GM21717 (cell line): ENCODE measurements around the gene CACNA1H.

ENCODE experiments used
- ATAC-seq: cut with Tn5 transposase; IDR thresholded peaks from one replicate; pipeline ENCODE4 v1.9.1; 2021; ENCODE audit warnings: mild to moderate bottlenecking, moderate library complexity; ENCODE audit not compliant: unreplicated experiment

CACNA1H gene

DNA sequence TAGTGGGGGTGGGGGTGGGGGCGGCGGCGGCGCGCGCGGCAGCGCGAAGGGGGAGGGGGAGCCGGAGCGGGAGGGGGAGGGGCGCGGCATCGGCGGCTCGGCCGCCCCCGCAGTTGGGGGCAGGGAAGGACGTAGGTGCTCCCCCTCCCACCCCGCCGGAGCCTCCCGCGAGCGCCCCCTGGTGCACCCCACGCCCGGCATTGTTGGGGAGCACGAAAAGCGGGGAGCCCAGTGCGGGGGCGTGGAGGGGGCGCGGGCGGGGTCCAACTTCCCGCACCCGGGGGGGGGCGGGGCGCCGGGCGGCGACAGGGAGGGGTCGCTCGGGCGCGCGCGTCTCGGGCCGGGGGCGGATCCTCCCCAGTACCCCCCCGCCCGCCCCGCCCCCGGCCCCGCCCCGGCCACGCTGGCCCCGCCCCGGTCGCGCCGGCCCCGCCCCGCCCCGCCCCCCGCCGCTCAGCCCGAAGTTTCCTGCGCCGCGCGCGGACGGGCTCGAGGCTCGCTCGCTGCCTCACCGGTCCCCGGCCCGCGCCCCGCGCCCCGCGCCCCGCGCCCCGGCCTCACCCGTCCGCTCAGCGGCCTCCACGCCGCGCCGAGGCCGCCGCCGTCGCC is at the start of gene CACNA1H:
Gene CACNA1H (plus strand): TSS at position 456 of the 609 bp plus-strand sequence. CDS start 632 bp downstream, outside the sequence.
- no peak for ATAC-seq

DNA sequence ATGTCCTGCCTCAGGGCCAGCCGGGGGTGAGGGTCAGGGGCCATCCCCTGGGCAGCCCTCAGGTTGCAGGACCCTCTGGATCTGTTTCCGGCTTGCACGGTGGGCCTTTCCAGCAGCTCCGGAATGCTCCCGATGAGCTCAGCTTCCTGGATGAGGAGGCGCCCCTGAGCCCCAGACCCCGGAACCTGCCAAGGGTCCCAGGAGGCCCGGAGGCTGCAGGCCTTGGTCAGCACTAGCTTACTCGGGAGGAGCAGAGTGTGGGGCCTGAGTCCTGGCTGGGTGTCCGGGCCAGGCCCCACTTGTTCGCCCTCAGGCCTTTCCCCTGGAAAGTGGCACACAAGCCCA is 49.3 kb upstream of the CACNA1H start:
- ATAC-seq: no peak

DNA sequence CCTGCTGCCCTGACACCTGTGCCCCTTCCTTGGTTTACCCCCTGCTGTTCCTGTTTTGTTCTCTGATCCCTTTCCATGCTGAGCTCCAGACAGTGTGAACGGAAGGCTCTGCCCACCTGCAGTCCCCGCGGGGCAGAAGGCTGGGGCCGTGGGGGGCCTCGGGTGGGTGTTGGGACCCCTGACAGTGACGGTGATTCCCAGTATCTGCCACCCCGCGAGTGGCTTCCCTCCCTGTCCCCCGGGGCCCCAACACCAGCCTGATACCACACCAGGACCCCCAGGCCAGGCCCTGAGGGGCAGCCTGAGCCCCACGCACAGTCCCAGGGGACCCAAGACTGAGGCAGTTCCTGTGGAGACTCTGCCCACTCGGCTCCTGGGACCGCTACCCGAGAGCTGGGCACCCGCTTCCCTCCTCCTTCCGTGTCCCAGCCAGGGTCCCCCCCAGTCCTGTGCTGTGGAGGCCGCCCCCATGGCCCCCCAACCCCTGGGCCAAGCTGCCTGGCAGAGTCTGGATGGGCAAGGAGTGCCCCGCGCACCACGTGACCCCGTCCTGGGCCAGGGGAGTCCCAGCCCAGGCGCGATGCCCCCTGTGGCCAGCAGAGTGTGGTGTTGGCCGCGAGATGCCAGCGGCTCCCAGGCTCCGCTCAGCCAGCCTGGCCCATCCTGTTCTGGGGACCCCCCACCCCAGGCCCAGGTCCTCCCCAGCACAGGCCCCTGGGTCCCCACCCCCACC is 46.9 kb upstream of the CACNA1H start:
- no peak for ATAC-seq

DNA sequence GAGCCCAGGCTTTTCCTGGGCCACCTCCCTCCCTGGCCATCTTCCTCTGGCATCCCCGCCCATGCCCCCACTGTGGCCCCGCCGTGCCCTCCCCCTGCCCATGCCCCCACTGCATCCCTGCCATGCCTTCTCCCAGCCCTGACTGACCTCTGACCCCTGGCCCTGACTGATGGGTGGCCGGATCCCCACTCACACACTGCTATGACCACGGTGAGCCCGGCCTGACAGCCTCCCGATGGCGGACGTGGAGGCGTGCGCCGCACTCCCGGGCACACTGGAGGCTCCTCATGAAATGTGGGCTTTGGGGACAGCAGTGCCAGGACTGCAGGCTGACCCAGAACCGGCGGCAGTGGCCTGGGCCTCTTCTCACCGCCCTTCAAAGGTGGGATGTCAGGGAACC is 46.2 kb upstream of the CACNA1H start:
- ATAC-seq: no peak

DNA sequence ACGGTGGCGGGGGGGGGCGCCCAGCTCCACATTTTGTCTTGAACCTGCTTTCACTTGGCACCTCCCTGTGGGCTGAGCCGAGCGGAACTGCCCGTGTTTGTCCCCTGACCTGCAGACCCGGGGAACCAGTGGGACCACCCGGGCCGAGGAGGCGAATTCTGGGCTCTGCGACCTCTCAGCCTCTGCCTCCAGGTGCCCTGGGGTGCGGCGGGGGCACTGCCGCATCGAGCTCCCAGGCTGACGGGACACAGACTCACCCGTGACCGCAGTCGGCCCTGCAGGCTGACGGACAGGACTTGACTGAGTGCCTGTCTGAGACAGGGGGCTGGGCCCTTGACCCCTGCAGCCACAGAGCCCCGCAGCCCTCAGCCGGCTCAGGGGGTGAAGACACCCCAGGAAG is 45.8 kb upstream of the CACNA1H start:
- no peak for ATAC-seq

DNA sequence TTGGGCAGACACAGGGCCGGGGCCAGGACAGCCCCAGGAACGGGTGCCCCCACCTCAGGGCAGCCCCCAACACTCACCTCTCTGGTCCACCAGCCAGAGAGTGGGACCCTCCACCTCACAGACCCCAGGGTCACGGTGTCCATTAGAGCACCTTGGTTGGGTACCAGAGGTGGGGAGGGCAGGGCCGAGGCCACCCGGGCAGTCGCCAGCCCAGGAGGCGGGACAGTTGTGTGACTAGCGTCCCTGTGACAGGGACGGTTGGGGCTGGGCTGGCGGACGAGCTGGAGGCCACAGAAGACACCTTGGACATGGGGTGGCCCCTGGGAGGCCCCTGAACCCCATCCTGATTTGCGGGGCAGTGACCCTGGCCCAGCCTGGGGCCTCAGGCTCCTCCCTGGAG is 45.2 kb upstream of the CACNA1H start:
- no peak for ATAC-seq

DNA sequence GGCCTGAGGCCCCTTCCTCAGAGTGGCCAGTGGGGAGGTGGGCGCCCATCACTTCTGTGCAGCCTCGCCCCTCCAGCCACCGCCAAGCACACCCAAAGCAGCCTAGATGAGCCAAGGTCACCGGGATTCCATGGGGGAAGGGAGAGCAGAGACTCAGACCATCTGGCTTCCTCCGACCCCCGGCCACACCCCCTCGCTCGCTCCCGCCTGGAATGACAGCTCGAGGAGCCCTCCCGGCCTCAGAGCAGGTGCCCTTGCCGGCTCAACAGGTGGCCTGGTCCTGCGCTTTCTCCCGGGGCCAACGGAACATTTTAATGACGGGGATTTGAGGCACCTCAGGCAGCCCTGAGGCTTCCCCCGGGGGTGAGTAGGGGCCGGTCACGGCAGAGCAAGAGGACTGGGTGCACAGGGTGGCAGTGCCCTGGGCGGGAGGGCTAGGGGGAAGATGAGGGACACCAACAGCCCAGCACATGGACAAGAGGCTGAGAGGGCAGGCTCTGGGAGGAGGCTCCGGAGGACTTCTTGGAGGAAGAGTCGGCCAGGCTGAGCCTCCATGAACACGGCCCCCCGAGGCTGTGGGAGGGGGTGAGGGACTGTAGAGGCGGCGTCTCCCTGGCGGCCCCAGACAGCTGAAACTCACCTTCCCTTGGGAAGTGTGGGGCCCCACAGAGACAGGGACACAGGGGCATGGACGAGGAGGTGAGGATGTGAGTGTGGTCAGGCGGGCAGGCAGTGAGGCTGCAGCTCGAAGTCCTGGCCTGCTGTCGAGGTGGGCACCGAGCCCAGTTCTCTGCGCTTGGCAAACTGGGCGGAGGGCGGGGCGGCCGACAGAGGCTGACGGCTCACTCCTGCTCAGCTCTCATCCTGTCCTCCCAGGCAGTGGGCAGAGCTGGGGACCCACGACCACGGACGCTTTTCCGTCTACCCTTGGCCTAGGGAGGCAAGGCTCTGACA is 44.3 kb upstream of the CACNA1H start:
- ATAC-seq: no peak

DNA sequence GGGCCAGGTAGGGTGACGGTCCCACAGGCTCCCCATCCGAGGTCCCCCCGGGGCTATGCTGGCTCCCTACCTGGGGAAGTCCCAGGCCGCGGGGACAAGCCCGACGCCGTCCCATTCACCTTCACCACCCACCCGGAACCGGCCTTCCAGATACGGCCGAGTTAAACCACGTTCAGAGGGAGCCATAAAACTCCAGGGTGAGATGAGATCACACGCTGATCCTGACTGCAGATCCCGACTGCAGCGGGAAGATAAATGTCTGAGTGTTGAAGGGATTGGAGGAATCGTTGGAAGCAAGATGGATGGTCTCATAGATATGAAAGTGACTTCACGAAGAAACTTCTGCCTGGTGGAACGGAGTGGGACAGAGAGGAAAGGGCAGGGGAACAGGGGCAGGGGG is 43.3 kb upstream of the CACNA1H start:
- ATAC-seq: no peak

DNA sequence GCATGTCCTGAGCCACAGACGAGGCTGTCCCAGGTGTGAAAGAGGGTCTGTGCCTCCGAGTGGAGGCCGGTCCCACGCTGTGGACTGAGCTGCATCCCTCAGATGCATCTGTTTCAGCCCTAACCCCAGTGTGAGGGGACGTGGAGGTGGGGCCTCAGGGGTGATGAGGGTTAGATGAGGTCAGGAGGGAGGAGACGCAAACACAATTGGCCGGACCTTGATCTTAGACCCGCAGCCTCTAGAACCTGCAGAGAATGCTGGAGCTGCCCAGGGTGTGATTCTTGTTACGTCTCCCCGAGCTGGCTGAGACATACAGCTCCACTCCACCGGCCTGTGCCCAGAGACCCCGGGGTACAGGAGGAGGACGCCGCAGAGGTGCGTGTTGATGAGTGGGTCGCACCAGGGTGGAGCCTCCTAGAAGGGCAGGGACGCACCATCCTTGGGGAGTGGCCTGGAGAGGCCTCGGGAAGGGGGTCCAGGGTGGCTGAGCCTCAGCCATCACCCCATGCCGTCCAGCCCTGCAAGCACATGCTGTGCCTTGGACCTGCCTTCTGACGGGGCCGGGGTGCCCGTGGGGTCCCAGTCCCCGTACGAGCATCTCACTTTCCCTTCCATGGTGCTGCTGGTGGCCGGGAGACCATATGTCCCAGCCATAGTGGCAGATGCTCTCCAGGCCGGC is 40.3 kb upstream of the CACNA1H start:
- no peak for ATAC-seq

DNA sequence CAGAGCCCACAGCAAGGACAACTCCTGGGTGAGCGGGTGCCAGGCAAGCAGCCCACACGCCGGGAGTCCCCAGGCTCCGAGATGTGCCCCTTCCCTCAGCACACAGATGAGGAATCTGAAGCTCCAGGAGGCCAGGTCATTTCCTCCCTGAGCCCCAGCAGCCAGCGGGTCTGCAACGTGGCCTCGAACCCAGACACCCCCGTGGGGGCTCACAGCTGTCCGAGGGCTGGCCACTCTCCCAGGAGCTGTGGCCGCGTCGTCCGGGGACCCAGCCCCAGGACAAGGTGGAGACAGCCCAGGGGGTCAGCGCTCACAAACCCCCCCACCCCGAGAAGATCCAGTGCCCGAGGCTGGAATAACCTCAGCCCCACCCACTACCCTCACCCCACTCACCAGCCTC is 39.4 kb upstream of the CACNA1H start:
- no peak for ATAC-seq

DNA sequence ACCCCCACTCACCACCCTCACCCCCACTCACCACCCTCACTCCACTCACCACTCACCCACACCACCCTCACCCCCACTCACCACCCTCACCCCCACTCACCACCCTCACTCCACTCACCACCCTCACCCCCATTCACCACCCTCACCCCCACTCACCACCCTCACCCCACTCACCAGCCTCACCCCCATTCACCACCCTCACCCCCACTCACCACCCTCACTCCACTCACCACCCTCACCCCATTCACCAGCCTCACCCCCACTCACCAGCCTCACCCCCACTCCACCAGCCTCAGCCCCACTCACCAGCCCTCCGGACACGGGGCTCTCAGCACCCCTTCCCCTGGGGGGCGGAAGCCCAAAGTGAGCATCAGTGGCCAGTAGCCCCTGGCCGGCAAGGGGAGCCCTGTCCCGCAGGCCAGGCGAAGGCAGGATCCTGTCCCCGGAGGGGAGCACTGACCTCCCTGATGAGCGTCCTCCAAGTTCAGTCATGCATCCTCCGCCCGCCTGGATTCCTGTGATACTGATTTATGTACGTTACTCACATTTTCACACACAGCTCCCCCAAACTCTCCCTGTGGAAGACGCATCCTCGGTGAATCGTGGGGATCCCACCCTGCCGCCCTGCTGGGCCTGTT is 38.9 kb upstream of the CACNA1H start:
- no peak for ATAC-seq

DNA sequence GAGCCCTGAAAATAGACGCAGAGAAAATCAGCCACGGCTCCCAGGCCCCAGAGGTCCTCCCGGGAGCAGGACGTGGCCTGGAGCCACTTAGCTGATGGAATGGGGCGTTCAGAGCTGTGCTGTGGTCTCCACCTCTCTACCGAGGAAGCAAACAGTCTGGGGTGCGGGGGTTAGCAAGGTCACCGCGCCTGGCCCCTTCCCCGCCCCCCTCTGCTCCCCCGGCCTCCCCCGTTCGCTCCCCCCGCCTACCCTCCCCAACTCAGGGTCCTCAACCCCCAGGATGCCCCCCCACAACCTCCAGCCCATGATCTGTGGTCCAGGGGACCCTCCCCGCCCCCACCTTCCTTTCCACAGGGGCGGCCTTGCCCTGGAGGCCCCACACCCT is 36.2 kb upstream of the CACNA1H start:
- no peak for ATAC-seq

DNA sequence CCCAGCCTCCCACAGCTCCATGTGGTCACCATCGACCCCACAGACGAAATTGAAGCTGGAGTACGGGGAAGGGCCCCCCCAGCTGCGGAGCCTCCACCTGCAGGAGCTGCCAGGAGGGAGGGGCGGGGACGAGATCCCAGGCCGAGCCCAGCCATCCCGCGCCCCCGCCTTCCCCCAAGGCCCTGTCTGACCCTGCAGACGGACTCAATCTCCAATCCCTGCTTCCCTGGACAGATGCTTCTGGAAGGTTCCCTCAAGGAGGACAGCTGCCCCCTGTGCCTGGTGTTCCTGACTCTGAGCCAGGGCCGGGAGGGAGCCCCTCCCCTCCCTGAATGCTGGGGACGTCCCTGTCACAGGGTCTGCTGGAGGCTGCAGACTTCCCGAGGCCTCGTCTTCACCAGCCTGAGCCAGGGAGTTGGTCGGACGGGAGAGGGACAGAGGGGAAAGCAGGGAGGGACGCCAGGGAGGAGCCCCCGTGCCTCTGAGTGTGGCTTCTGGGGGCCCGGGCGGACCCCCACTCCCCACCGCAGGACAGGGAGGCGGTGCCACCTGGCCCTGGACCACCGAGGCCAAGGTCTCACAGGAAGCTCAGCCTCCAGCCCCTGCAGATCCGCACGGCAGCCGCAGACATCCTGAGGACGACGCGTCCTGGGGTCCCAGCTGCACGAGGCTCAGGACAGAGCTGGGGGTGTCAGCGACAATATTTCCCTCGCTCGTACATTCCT is 35.6 kb upstream of the CACNA1H start:
- ATAC-seq: no peak

DNA sequence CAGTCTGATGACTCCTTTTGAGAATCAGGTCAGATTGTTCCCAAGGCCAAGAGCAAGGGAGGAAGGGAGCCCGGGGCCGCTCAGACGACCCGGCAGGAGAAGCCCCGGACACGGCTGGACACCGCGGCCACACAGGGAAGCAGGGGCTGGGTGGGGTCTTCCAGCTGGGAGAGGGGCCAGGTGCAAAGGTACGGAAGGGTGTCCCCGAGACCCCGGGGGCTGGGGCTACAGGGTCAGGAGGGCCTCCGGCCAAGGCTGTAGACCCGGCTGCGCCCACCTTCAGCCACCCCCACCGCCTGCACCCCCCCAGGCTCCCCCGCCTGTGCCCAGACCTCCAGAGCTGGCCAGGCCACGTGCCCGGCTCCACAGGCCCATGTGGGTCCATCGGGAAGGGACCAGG is 35.0 kb upstream of the CACNA1H start:
- no peak for ATAC-seq

DNA sequence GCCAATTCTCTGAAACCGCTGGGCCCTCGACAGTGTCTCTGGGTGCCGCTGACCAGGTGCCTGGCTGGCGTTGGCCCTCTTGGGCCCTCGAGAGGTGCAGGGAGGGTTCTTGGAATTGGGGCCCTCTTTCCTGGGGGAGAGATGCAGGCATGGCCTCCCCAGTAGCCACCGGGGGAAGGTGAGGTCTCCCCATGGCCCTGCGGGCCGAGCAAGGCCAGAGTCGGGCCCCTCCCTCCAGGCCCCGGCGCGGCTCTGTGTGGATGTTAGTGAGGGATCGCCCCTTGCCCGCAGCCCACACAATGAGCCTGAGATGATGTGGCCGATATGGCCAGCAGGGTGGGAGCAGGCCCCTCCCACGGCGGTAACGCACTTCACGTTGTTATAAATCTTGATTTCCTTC is 33.8 kb upstream of the CACNA1H start:
- ATAC-seq: no peak

DNA sequence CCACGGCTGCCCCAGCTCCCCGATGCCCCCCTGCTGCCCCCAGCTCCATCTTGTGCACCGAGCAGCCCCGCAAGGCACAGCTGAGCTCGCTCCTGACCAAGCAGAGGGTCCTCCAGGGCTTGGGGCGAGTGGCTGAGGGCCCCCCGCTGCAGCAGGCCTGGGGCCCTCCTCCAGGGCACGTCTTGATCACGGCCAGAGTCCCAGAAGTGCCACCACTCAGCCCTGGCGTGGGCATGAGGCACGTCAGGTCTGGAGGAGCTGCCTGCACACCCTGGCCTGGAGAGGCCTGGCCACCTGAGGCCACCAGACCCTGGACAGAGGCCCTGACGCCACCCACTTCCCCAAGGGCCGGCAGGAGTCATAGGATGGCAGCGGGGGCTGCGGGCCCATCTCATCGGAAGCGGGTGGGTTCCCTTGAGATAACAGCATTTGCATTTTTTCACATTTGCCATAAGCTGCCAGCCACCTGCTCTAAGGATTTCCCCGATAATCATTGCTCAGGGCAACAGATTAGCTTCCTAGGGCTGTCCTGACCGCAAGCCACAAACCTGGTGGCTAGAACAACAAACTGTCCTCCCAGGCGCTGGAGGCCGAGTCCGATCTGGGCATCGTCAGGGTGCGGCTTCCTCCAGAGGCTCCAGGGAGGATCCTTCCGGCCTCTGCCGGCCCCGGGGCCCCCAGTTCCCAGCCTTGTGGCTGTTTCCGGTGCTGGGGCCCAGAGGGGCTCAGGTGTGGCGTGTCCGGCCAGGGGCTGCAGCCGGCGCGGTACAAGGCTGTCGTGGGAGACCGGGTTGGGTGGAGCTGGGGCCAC is 32.9 kb upstream of the CACNA1H start:
- ATAC-seq: no peak

DNA sequence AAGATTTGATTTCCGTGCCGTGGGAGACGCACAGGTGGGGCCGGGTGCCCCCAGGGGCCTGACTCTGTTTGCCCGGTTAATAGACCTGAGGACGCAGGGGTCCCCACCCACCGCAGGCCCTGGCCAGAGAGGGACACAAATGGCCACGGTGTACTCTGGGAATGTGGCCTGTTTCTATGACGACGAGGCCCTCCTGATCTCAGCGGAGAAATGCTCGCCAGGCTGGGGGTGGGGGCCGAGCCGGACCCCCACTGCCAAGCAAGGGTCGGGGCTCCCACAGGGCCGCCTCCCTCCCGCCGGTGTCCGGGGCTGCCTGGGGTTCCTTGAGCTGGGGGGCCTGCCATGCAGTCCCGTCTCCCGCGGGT is 32.3 kb upstream of the CACNA1H start:
- ATAC-seq: no peak

DNA sequence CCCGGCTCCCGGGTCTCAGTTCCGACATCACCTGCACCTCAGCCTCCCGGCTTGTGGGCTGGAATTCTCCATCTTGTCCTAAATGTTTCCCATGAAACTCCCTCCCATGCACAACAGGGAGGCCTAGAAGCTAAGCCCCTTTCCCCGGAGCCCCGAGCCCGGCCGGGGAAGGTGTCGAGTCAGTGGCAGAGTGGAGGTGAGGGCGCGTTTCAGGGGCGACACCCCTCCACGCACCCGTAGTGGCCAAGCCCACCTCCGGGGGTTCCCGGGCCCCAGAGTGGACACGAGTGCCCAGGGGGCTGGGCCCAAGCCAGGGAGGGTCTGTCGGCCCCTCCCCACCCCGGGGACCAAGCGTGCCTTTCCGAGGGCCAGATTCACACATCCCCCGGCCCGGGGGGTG is 31.9 kb upstream of the CACNA1H start:
- ATAC-seq: no peak

DNA sequence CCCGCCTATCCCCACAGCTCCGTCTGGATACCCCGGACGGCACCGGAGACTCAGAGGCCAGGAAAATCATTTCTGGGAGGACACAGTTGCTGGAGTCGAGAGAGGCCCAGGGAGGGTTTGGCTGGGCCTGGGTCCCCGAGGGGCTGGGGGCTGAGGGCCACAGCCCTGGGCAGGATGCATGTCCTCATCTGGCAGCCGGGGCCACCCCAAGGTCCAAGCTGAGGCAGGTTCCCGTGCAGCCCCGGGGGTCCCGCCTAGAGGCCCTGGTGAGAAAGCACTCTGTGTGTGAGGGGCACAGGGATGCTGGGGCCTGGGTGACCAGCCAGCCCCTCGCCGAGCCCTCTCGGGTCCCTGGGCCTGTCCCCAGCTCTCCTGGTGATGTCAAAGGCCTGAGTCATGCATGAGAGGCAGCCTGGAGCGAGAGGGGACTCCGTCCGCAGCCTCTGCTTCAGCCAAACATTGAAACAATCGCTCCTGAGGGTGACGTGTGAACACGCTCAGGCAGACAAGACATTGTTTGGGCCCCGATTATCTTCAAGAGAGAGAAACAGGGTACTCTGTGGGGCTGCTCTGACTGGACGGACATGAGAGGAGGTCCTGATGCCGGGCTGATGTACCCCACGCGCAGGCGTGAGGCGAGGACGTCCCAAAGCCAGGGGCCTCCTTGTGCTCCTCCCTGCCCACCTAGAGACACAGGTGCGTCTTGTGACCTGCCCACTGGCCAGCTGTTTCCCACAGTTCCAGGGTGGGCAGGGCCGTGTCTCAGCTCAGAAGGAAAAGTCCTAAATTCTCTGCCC is 31.1 kb upstream of the CACNA1H start:
- no peak for ATAC-seq
